ENCODE data around the gene ENPP1.
"Not testable (repeated sequence)": the region's sequence is repeated elsewhere in the genome, so short reads cannot be mapped to it uniquely, and the experiment has no call there.

ENPP1 gene

DNA sequence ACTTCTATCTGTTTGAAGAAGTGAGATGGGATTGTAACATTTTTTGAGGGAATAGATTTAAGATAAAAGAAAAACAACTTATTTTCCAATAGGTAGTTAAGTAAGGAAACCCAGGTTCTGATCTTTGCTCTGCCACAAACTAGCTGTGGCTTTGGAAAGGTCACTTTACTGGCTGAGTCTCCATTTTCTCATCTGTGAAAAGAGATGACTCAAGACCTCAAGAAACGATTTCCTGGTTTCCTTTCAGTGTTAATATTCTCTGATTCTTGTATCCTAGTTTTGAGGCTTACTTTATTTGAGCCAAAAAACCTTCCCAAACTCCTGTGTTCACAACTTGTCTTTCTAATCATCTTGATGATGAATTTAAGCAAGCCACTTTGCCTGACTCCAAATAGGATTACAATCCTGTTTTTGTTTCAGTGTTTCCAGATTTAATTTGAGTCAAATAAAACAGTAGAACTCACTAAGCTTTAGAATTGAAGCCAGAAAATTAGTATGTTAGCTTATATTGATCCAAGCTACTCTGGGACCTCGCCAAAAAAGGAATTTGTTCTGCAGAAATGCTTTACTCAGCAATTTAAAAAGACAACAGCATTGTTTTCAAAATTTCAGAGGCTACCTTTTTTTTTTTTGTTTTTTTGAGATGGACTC is 51.1 kb downstream of the ENPP1 start:
- Histone ChIP-seq H3K9me3 (ENCODE audit: control insufficient read depth, low read length) (no peaks in the 10 kb centered on the region), H3K4me3 (ENCODE audit: insufficient read depth, low read depth, low read length, poor library complexity, severe bottlenecking) (no peak overlapping the region), H3K4me1 (ENCODE audit: control insufficient read depth, insufficient read depth, low read length, poor library complexity, severe bottlenecking) (no peaks in the 10 kb centered on the region), H3K36me3 (ENCODE audit: control insufficient read depth, insufficient read depth, low read length) (no peaks in the 10 kb centered on the region), H3K27me3 (replicated peaks; ENCODE audit: control insufficient read depth, insufficient read depth, low read length, poor library complexity, severe bottlenecking) (no peaks in the 10 kb centered on the region), H3K27ac (ENCODE audit: insufficient read depth, low read length, poor library complexity, severe bottlenecking) (no peak overlapping the region)
- no peak for DNase-seq

DNA sequence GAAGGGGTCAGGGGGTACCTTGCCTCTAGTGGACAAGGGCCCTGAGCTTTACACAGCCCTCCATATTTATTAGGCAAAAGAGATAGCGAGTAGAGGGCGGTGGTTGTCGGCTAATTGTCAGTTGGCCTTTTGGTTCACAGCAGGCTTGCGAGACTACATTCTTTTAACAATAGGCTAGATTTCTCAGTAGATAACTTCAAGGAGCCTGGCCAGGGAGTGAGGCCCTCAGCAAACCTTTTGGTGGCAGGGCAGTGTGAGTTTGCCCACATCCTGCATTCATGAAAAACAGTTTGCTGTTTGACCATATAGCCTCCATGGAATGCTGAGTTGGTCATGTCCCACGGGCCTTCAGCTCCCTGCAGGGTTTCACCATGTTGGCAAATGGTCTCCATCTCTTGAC is 51.8 kb downstream of the ENPP1 start:
- H3K9me3 ChIP-seq (ENCODE audit: control insufficient read depth, low read length); H3K4me3 ChIP-seq (ENCODE audit: insufficient read depth, low read depth, low read length, poor library complexity, severe bottlenecking); H3K36me3 ChIP-seq (ENCODE audit: control insufficient read depth, insufficient read depth, low read length); H3K4me1 ChIP-seq (ENCODE audit: control insufficient read depth, insufficient read depth, low read length, poor library complexity, severe bottlenecking); H3K27me3 ChIP-seq (replicated peaks; ENCODE audit: control insufficient read depth, insufficient read depth, low read length, poor library complexity, severe bottlenecking); H3K27ac ChIP-seq (ENCODE audit: insufficient read depth, low read length, poor library complexity, severe bottlenecking); DNase-seq: not testable (repeated sequence)

DNA sequence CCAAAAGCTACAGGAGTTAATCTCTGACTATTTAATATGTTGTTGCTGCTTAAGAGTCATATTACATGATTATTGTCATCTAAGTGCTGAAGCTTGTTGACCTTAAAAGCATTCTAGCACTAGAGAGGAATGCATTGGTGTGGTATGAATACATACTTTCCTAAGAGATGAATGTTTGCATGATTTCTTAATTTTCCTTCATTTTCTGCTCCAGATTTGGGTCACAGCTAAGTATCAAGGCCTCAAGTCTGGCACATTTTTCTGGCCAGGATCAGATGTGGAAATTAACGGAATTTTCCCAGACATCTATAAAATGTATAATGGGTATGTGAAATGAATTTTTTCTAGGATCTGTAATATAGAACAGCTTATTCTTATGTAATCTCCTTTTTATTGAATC is 53.6 kb downstream of the ENPP1 start:
- Histone ChIP-seq H3K27ac (ENCODE audit: insufficient read depth, low read length, poor library complexity, severe bottlenecking) (no peak overlapping the region), H3K4me3 (ENCODE audit: insufficient read depth, low read depth, low read length, poor library complexity, severe bottlenecking) (no peak overlapping the region), H3K36me3 (ENCODE audit: control insufficient read depth, insufficient read depth, low read length) (no peaks in the 10 kb centered on the region), H3K9me3 (ENCODE audit: control insufficient read depth, low read length) (no peaks in the 10 kb centered on the region), H3K27me3 (replicated peaks; ENCODE audit: control insufficient read depth, insufficient read depth, low read length, poor library complexity, severe bottlenecking) (no peaks in the 10 kb centered on the region), H3K4me1 (ENCODE audit: control insufficient read depth, insufficient read depth, low read length, poor library complexity, severe bottlenecking) (no peaks in the 10 kb centered on the region)
- DNase-seq: no peak

DNA sequence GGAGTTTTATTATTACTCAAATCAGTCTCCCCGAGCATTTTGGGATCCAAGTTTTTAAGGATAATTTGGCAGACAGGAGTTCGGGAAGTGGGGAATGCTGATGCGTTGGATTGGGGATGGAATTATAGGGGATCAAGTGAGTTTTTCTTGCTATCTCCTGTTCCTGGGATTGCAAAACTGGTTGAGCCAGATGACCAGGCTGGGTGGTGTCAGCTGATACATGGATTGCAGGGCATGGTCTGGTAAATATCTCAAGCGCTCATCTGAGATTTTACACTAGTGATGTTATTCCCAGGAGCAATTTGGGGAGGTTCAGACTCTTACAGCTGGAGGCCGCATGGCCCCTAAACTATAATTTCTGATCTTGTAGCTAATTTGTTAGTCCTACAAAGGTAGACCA is 54.7 kb downstream of the ENPP1 start:
- no peak overlapping the region for H3K27ac ChIP-seq (ENCODE audit: insufficient read depth, low read length, poor library complexity, severe bottlenecking)
- H3K9me3 ChIP-seq (ENCODE audit: control insufficient read depth, low read length): no peaks in the 10 kb centered on the region
- H3K27me3 ChIP-seq (replicated peaks; ENCODE audit: control insufficient read depth, insufficient read depth, low read length, poor library complexity, severe bottlenecking): no peaks in the 10 kb centered on the region
- H3K4me3 ChIP-seq (ENCODE audit: insufficient read depth, low read depth, low read length, poor library complexity, severe bottlenecking): no peak overlapping the region
- H3K36me3 ChIP-seq (ENCODE audit: control insufficient read depth, insufficient read depth, low read length): no peaks in the 10 kb centered on the region
- H3K4me1 ChIP-seq (ENCODE audit: control insufficient read depth, insufficient read depth, low read length, poor library complexity, severe bottlenecking): no peaks in the 10 kb centered on the region
- DNase-seq: no peak

DNA sequence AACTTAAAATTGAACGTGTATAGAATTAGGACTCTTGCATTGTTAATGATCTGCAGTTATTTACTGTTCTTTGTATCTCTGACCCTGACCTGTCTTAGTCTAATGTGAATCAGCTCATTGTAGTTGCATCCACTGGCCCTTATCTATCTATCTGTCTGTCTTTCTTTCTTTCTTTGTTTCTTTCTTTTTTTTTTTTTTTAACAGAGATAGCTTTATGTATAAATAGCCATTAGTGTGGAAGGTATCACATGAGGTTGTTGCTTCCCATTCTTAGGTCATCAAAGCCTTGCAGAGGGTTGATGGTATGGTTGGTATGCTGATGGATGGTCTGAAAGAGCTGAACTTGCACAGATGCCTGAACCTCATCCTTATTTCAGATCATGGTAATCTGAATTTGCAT is 59.9 kb downstream of the ENPP1 start:
- H3K4me1 ChIP-seq (ENCODE audit: control insufficient read depth, insufficient read depth, low read length, poor library complexity, severe bottlenecking): no peaks in the 10 kb centered on the region
- DNase-seq: no peak

DNA sequence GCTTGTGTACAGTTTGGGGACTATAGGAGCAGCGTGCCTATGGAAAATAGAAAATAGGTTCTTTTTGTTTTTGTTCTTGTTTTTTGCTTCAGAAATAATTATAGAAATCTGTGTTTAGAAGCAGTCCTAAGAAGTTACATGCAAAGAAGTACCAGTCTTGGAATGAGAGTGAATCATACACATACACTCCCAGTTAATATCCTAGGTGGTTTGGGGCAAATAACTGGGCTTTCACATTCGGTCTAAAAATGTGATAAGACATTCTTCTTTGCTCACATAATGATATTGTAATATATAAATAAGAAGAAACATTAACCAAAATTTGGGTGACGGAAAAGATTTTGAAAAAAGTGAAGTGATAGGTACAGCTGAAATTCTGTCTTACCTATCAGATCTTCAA is 61.0 kb downstream of the ENPP1 start:
- H3K9me3 ChIP-seq (ENCODE audit: control insufficient read depth, low read length): no peaks in the 10 kb centered on the region
- H3K27ac ChIP-seq (ENCODE audit: insufficient read depth, low read length, poor library complexity, severe bottlenecking): no peak overlapping the region
- H3K4me3 ChIP-seq (ENCODE audit: insufficient read depth, low read depth, low read length, poor library complexity, severe bottlenecking): no peak overlapping the region
- no peaks in the 10 kb centered on the region for H3K27me3 ChIP-seq (replicated peaks; ENCODE audit: control insufficient read depth, insufficient read depth, low read length, poor library complexity, severe bottlenecking)
- H3K36me3 ChIP-seq (ENCODE audit: control insufficient read depth, insufficient read depth, low read length): no peaks in the 10 kb centered on the region
- no peaks in the 10 kb centered on the region for H3K4me1 ChIP-seq (ENCODE audit: control insufficient read depth, insufficient read depth, low read length, poor library complexity, severe bottlenecking)
- no peak for DNase-seq

More for the DNA sequence above, 59.9 kb downstream of the ENPP1 start:
- Histone ChIP-seq H3K9me3 (ENCODE audit: control insufficient read depth, low read length) (no peaks in the 10 kb centered on the region), H3K27ac (ENCODE audit: insufficient read depth, low read length, poor library complexity, severe bottlenecking) (no peak overlapping the region), H3K36me3 (ENCODE audit: control insufficient read depth, insufficient read depth, low read length) (no peaks in the 10 kb centered on the region), H3K4me3 (ENCODE audit: insufficient read depth, low read depth, low read length, poor library complexity, severe bottlenecking) (no peak overlapping the region), H3K27me3 (replicated peaks; ENCODE audit: control insufficient read depth, insufficient read depth, low read length, poor library complexity, severe bottlenecking) (no peaks in the 10 kb centered on the region)

DNA sequence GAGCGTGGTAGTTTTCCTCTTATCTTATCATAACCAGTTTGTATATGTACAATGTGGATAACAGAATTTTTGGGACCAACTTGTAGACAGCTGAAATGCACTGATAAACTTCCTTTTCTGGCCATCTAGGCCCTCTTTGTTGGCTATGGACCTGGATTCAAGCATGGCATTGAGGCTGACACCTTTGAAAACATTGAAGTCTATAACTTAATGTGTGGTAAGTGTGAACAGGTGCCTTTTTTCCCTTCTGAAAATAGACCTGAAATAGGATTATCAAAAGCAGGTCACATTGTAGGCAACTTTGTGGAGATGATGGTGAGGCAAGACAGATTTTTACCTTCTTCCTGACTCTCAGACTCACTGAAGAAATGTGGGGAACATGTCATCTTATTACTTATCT is 67.8 kb downstream of the ENPP1 start:
- no peak for DNase-seq
- H3K27ac ChIP-seq (ENCODE audit: insufficient read depth, low read length, poor library complexity, severe bottlenecking): no peak overlapping the region
- H3K4me3 ChIP-seq (ENCODE audit: insufficient read depth, low read depth, low read length, poor library complexity, severe bottlenecking): no peak overlapping the region
- H3K4me1 ChIP-seq (ENCODE audit: control insufficient read depth, insufficient read depth, low read length, poor library complexity, severe bottlenecking): no peaks in the 10 kb centered on the region
- no peaks in the 10 kb centered on the region for H3K36me3 ChIP-seq (ENCODE audit: control insufficient read depth, insufficient read depth, low read length)
- no peaks in the 10 kb centered on the region for H3K9me3 ChIP-seq (ENCODE audit: control insufficient read depth, low read length)
- H3K27me3 ChIP-seq (replicated peaks; ENCODE audit: control insufficient read depth, insufficient read depth, low read length, poor library complexity, severe bottlenecking): no peaks in the 10 kb centered on the region

DNA sequence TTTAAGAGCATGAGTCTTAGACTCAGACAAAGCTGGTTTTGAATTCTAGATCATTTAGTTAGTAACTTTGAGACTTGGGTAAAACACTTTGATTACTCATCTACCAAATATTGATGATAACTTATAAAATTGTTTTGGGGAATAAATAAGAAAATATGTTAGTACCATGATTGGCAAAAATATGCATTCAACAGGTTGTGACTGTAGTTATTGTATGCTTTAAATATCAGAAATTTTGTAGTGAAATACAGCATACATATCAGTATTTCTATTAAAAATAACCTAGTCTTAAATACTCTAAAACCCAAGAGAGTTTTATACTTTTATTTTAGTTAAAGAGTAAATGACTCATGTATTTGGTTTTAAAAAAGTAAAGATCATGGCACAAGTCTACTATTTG is 68.7 kb downstream of the ENPP1 start:
- no peaks in the 10 kb centered on the region for H3K9me3 ChIP-seq (ENCODE audit: control insufficient read depth, low read length)
- no peak overlapping the region for H3K4me3 ChIP-seq (ENCODE audit: insufficient read depth, low read depth, low read length, poor library complexity, severe bottlenecking)
- H3K27me3 ChIP-seq (replicated peaks; ENCODE audit: control insufficient read depth, insufficient read depth, low read length, poor library complexity, severe bottlenecking): no peaks in the 10 kb centered on the region
- H3K27ac ChIP-seq (ENCODE audit: insufficient read depth, low read length, poor library complexity, severe bottlenecking): no peak overlapping the region
- no peaks in the 10 kb centered on the region for H3K36me3 ChIP-seq (ENCODE audit: control insufficient read depth, insufficient read depth, low read length)
- DNase-seq: no peak
- no peaks in the 10 kb centered on the region for H3K4me1 ChIP-seq (ENCODE audit: control insufficient read depth, insufficient read depth, low read length, poor library complexity, severe bottlenecking)

DNA sequence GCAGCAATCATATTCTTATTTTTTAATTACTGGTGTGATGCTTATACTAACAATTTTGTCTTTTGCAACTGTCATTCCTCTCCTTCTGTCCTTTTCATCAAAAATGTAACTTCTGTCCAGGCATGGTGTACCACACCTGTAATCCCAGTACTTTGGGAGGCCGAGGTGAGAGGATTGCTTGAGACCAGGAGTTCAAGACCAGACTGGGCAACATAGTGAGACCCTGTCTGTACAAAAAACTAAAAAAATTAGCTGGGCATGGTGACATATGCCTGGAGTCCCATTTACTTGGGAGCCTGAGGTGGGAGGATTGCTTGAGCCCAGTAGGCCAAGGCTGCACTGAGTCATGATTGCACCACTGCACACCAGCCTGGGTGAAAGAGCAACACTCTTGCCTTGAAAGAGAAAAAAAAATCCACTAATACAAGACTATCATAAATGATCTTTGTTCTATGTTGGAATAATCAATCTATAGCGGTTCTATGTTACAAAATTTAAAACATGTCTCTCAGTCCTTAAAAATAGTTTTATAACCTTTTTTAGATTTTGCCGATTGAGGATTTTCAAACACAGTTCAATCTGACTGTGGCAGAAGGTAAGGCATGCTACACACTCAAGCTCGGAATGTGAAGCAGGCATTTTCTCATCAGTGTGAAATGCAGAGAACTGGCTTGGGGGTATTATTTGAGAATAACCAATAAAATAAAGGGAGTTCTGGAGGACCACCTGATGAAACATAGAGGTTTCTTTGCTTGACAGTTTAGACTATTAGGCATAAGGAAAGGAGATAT is 70.4 kb downstream of the ENPP1 start:
- Histone ChIP-seq H3K9me3 (ENCODE audit: control insufficient read depth, low read length) (no peaks in the 10 kb centered on the region), H3K27me3 (replicated peaks; ENCODE audit: control insufficient read depth, insufficient read depth, low read length, poor library complexity, severe bottlenecking) (no peaks in the 10 kb centered on the region), H3K36me3 (ENCODE audit: control insufficient read depth, insufficient read depth, low read length) (no peaks in the 10 kb centered on the region), H3K4me3 (ENCODE audit: insufficient read depth, low read depth, low read length, poor library complexity, severe bottlenecking) (no peak overlapping the region), H3K4me1 (ENCODE audit: control insufficient read depth, insufficient read depth, low read length, poor library complexity, severe bottlenecking) (no peaks in the 10 kb centered on the region), H3K27ac (ENCODE audit: insufficient read depth, low read length, poor library complexity, severe bottlenecking) (no peak overlapping the region)
- DNase-seq: no peak

DNA sequence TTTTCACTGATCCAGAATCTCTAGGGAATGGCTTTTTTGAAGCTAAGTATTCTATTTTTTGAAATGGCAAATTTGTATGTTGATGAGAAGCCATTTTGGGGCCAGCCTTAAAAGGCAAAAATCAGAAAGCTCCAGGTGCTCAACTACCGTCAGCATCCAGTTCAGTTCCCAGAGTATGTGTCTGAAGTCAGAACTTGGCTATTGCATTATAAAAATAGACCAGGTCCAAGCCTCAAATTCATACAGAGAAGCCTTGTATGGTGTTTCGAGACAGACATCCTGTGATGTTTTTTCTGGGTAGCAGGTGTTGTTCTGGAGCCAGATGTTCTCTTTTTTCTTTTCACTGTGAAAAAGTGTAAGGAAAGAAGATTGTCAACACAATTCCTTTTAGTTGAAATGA is 75.2 kb downstream of the ENPP1 start:
- Histone ChIP-seq H3K27ac (ENCODE audit: insufficient read depth, low read length, poor library complexity, severe bottlenecking) (no peak overlapping the region), H3K4me1 (ENCODE audit: control insufficient read depth, insufficient read depth, low read length, poor library complexity, severe bottlenecking) (no peaks in the 10 kb centered on the region), H3K27me3 (replicated peaks; ENCODE audit: control insufficient read depth, insufficient read depth, low read length, poor library complexity, severe bottlenecking) (no peaks in the 10 kb centered on the region), H3K4me3 (ENCODE audit: insufficient read depth, low read depth, low read length, poor library complexity, severe bottlenecking) (no peak overlapping the region), H3K36me3 (ENCODE audit: control insufficient read depth, insufficient read depth, low read length) (no peaks in the 10 kb centered on the region), H3K9me3 (ENCODE audit: control insufficient read depth, low read length) (no peaks in the 10 kb centered on the region)
- no peak for DNase-seq

All from effector memory CD4-positive, alpha-beta T cell (primary cell).